Testis (tissue), 2 donors: ENCODE data around the gene IGFL1.

Source experiments
- POLR2A ChIP-seq: fragments of 450-650 bp; IDR thresholded peaks from one replicate; pipeline ENCODE4 v1.6.1; 2017; ENCODE audit warnings: antibody characterized with exemption, mild to moderate bottlenecking, moderate library complexity
- TF ChIP-seq, protein P1 (sequence below), 3 experiments: fragments of 450-650 bp in 2 of 3; fragments of 200-600 bp in 1 of 3; sonication (generic) in 1 of 3; IDR thresholded peaks; one replicate each; pipeline ENCODE4 v1.5.1; 2016 to 2019; ENCODE audit warnings: antibody characterized with exemption in 3 of 3, mild to moderate bottlenecking in 2 of 3, moderate library complexity in 1 of 3

DNA sequence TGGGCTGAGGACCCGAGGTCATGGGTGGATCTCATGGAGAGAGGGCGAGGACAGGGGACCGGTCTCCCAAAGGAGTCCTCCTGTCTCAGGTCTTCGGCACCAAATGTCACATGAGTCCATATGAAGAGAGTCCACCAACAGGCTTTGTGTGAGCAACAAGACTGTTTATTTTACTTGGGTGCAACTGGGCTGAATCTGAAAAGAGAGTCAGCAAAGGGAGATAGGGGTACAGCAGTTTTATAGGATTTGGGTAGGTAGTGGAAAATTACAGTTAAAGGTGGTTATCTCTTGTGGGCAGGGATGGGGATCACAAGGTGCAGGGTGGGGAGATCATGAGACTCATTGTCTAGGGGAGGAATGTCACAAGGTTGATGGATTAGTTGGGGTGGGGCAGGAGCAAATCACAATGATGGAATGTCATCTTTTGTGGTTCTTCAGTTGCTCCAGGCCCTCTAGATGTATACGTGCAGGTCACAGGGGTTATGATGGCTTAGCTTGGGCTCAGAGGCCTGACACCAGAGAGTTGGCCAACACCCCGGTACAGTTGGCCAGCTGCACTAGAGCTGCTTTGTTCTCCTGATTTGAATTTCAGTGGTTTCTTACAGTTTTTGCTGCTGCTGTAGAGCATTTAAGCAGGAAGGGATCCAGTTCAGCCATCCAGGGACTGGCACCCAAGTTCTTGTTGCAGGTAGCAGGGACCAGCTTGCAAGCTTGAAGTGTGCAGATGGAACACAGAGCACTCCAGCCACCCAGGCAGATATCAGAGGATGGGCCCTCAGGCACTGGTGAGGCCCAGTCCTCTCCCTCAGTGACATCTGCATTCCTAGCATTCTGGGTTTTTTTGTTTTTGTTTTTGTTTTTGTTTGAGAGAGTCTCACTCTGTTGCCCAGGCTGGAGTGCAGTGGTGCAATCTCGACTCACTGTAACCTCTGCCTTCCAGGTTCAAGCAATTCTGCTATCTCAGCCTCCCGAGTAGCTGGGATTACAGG, 26.4 kb upstream of the IGFL1 start:
- TF ChIP-seq, protein P1, sequence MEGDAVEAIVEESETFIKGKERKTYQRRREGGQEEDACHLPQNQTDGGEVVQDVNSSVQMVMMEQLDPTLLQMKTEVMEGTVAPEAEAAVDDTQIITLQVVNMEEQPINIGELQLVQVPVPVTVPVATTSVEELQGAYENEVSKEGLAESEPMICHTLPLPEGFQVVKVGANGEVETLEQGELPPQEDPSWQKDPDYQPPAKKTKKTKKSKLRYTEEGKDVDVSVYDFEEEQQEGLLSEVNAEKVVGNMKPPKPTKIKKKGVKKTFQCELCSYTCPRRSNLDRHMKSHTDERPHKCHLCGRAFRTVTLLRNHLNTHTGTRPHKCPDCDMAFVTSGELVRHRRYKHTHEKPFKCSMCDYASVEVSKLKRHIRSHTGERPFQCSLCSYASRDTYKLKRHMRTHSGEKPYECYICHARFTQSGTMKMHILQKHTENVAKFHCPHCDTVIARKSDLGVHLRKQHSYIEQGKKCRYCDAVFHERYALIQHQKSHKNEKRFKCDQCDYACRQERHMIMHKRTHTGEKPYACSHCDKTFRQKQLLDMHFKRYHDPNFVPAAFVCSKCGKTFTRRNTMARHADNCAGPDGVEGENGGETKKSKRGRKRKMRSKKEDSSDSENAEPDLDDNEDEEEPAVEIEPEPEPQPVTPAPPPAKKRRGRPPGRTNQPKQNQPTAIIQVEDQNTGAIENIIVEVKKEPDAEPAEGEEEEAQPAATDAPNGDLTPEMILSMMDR (IDR thresholded peaks at IDR 0.05): no peak
- TF ChIP-seq POLR2A: no peak
